ENCODE results near the gene KIF26B. TPM values are rescaled to one million over a fixed set of nuclear protein-coding genes. Genes with fewer than 3 reads are reported as not detected.

KIF26B gene
- total RNA-seq, 1 donor from 2014 or later: 4.0 TPM

DNA sequence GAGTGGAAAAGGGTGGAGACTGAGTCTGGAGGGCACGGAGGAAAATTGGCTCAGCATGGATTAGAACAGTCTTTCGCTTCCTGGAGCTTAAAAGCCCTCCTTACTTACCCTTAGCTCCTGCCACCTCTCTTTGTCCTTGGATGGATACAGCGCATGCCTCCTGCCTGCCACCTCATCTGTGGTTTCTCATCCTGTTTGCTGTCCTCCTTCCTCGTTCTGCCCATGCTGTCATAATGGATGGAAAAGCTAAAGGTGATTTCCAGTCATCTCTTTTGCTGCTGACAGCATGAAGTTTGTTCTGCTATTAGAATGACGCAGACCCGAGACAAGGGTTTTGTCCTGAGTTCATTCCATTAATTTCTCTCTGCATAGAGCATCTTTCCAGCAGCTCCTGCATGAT is 425.9 kb downstream of the KIF26B start:
- DNase-seq (ENCODE audit: extremely low read depth, low read depth, low spot score): no peak

DNA sequence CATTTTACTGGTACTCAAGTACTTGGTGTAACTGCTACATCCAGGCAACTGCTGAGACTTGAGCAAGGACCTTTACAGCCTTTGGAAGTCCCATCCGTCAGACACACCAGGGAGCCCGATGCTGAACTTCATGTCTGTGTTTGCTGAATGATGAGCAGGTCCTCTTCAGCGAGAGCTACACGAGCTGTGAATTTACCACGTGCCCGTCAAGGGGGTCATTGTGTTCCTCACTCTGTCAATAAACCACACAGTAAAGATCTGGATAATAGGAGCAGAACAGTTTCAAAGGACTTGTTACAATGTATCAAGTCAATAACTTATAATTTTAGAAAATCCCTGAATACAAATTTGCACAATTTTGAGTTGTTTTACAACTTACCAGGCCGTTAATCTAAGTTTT is 427.2 kb downstream of the KIF26B start:
- no peak for DNase-seq (ENCODE audit: extremely low read depth, low read depth, low spot score)

DNA sequence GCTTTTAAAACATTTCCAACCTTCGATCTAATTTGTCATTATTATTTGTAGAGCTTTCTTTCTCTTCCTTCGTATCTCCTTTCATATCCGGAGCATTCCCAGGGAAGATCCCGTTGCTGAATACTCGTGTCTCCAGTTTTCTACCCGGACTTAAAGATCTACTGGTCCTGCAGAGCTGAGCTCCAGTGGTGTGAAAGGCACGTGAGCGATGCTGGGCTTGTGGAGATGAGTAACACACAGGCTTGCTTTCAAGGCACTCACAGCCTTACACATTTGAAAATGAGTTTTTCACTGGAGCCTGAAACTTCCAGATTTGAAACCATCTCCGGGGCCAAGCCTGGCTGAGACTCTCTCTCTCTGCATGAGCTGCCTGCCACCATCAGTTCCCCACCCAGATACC is 428.3 kb downstream of the KIF26B start:
- no peak for DNase-seq (ENCODE audit: extremely low read depth, low read depth, low spot score)

DNA sequence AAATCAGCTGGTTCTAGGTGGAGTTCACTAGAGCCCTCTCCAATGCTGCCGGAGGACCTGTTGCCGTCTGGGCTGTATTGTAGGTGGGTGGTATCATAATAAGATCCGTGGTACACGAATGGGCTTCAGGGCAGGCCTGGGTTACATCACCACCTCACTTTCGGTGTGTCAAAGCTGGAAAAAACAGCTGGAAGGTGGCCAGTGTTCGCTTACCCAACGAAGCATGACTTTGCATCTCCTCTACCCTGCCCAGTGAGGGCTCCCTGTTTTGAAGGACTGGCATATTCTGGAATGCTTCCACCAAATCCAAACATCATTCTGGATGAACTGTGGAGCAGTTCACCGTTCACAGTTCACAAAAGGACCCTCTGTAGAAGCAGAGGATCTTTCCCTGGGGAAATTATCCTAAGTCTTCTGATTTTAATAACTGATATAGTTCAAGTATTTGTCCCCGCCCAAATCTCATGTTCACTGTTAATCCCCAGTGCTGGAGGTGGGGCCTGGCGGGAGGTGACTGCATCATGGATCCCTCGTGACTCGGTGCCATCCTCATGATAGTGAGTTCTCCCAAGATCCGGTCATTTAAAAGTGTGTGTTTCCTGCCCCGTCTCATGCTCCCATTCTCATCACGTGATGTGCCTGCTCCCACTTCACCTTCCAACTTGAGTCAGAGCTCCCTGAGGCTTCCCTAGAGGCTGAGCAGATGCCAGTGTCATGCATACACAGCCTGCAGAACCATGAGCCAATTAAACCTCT is 429.0 kb downstream of the KIF26B start:
- no peak for DNase-seq (ENCODE audit: extremely low read depth, low read depth, low spot score)

- no peak for DNase-seq (ENCODE audit: extremely low read depth, low read depth, low spot score)
Observed at GRCh38 chr1:245585252-245585959, 430.6 kb downstream of the KIF26B start.

GRCh38 chr1:245587435-245588115 is 432.8 kb downstream of the KIF26B start:
- no peak for DNase-seq (ENCODE audit: extremely low read depth, low read depth, low spot score)

GRCh38 chr1:245588116-245588639 is 433.4 kb downstream of the KIF26B start:
- DNase-seq (ENCODE audit: extremely low read depth, low read depth, low spot score): no peak

DNA sequence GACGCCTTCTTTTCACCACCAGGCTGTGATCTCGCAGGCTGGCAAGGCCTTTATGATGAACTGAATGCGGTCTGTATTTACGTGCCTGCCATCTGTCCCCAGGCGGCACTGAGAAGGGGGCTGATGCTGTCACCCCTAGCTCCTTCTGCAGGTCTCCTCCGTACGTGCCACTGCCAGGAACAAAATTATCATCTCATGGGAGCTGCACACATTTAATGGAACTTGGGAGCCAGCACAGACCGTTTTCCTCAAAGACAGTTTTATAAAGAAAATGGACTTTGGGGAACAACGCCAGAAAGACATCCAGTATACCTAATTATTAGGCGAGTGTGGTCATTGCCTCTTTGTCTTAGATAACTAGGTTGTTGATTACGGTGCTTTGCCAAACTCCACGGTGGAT is 434.5 kb downstream of the KIF26B start:
- DNase-seq (ENCODE audit: extremely low read depth, low read depth, low spot score): no peak

DNA sequence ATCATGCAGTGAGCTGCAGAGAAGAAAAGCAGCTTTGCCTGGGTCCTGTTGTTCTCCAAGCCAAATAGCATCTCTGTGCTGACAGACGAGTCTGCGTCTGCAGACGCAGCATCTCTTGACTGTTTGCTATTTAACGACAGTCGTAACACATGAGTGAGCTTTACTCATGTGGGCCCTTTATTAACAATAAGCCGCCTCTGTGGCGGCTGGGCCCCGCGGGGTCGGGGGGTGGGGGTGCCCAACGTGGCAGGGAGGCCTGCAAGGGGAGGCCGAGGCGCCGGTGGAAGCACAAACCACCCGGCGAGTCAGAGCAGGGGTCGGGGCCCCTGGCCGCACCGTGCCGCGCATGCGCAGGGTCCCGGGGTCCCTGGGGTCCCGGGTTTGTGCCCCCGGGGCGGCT is 435.1 kb downstream of the KIF26B start:
- no peak for DNase-seq (ENCODE audit: extremely low read depth, low read depth, low spot score)

DNA sequence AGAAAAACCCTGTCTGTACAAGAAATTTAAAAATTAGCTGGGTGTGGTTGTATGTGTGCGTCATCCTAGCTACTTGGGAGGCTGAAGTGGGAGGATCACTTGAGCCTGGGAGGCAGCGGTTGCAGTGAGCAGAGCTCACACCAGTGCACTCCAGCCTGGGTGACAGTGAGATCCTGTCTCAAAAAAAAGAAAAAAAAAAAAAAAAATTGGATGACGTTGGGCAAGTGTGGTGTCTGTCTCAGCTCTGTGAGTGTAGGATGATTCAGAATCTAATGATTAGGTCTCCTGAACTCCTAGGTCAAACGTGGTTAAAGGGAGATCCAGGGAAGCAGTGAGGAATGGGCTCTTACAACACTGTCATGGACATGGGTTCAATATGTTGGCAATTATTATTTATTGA is 435.9 kb downstream of the KIF26B start:
- no peak for DNase-seq (ENCODE audit: extremely low read depth, low read depth, low spot score)

DNA sequence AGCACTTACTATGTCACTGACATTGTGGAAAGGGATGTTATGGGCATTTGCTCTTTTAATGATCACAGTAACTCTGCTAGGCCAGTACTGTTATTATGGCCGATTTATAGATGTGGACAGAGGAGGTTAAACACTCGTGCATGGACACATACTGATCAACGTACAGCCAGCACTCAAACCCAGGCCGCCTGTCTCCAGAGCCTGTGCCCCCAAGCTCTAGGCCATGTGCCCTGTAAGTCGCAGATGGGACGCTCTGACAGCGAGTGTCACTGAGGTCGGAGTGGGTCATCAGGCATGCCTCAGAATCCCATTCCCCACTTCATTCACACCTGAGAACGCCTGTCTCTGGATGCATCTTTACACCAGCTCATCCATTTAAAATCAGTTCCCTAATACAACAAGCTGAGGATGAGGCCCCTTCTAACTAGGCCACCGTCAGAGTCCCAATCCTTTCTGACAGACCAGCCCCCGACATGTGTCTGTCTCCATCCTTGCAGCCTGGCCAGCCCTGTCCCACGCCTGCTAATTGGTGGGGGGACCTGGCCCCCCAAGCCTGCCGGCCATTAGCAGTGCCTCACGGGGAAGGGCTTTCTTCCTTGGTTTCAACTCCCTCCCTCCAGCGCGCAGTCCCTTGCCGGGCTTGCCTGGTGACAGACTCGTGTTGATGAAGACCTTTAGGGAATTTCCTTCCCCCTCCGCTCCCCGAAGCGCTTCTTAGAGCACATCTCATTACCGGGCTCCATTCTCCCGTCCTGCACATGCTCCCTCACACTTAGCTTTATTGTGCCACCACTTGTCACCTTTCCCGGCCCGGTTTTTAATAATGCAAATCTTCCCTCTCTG is 436.8 kb downstream of the KIF26B start:
- no peak for DNase-seq (ENCODE audit: extremely low read depth, low read depth, low spot score)

DNA sequence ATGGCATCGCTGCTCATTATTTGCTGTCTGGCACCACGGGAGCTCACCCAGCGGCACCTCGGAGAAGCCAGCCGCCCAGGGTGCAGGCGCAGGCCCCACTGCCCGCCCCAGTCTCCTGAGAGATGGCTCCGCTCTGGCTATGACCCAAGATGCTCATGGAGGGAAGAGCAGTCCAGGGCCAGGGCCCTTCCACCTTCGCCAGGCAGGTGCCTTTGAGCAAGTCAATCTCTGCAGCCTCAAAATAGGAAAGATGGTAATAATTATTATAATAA is 437.3 kb downstream of the KIF26B start:
- no peak for DNase-seq (ENCODE audit: extremely low read depth, low read depth, low spot score)

GRCh38 chr1:245598524-245599305 is 443.9 kb downstream of the KIF26B start:
- no peak for DNase-seq (ENCODE audit: extremely low read depth, low read depth, low spot score)

GRCh38 chr1:245599371-245600174 is 444.8 kb downstream of the KIF26B start:
- DNase-seq (ENCODE audit: extremely low read depth, low read depth, low spot score): no peak

DNA sequence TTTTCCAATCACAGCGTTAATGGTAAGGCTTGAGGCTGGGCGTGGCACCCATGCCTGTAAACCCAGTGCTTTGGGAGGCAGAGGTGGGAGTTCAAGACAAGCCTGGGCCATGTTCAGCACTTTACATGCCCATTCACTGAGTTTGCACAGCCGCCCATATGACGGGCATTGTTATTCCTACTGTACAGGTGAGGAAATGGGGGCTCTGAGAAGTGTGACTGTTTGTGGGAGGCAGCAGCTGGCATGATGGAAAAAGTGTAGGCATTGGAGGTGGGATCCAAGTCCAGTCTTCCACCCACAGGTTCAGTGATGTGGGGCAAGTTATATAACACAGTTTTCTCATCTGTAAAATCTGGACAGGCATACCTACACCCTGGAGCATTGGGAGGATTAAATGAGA is 445.9 kb downstream of the KIF26B start:
- no peak for DNase-seq (ENCODE audit: extremely low read depth, low read depth, low spot score)

DNA sequence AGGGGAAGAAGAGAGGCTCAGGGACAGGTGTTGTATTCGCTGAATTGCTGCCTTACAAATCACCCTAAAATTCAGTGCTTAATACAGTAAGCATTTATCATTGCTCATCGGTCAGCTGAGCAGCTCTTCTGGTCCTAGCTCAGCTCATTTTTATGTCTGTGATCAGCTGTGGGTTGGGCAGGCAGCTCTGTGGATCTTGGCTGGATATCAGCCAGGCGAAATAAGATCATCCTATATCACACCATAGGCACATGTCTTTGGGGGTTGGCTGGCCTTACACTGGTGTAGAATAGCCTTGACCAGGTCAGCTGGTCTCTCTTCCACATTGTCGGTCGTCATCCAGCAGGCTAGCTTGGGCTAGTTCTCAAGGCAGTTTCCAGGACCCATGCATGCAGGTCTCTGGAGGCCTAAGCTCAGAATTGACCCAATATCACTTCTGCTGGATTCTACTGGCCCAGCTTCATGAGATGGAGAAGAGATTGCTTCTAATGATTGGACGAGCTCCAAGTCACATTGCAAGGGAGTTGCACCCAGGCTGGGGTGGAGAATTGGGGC is 448.6 kb downstream of the KIF26B start:
- no peak for DNase-seq (ENCODE audit: extremely low read depth, low read depth, low spot score)

- no peak for DNase-seq (ENCODE audit: extremely low read depth, low read depth, low spot score)
Observed at GRCh38 chr1:245604979-245605378, 450.2 kb downstream of the KIF26B start.

GRCh38 chr1:245605480-245606156 is 450.8 kb downstream of the KIF26B start:
- DNase-seq (ENCODE audit: extremely low read depth, low read depth, low spot score): no peak

Measured in glomerular endothelial cell (primary cell).